HG03520 (cell line): ENCODE measurements around the gene CTCF.

Experiments used
- ATAC-seq: cut with Tn5 transposase; IDR thresholded peaks from one replicate; pipeline ENCODE4 v1.9.1; 2021; ENCODE audit warnings: mild to moderate bottlenecking, moderate library complexity; ENCODE audit not compliant: unreplicated experiment

Gene CTCF

DNA sequence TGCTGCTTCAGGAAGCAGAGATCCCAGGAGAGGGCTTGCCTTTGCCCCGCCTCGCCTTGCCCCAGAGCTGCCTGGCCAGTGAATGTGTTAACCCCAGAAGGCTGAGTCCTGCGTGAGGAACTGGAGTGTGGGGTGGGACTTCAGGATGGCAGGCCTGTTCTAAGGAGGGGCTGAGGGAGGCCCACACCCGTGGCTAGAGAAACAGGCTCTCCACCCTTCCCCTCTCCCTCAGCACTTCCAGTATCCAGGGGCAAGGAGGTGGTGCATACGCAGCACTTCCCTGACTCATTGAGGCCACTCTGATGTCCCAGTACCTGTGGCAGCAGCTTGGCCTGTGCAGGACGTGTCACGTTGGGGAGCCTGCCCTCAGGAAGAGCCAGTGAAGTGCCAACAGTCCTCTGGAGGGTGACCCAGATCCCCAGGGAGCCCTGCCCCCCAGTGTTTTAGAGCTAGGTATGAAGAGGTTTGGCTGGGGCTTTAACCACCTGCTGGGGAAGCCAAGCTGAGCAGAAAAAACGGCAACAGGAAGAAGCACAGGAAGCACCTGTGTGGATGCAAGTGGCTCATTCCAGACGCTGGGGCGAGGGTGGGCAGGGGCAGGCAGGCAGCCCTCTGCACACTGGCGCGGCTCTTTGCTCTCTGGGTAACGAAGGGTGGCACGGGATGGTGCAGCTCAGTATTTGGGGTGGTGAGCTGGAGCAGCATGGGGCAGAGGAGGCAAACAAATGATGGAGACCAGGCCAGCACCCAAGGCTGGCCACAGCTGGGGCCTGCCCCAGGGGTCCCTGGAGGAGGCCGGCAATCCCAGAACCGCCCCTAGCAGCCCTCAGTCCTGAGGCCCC, 14.7 kb upstream of the CTCF start:
- no peak for ATAC-seq

DNA sequence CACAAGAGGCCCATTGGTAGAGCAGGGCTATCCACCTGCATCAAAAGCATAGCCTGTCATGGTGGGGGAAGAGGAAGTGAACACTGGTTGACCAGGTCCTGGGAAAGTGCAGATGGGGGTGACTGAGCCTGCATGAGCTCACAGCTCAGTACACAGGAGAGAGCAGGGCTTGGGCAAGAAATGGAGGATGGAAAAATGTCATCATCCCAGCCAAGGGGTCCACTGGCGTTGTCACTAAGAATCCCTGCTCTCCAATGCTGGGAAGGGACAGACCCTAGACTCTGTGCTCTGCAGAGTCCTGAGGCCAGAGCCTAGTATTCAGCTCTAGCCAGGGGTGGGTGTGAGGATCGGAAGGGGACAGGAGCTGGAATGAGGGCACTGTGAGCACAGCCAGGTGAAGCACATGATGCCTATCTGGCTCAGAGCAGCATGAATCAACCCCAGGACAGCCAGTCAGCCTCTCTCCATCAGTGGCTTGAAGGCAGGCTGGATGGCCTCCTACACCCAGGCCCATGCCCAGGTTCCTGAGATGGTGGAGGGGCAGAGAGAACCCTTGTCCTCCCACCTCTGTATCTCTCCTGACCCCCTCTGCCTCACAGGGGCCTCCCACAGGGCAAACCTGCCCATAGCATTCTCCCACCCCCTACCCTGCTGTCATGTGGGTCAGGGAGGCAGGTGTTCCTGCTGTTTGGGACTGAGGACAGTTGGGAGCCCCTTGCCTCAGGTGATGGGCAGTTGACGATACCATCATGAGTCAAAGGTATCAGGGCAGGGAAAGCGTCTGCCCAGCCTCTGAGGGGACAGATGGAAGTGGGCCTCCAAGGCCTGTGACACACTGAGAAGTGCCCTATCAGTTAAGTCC, 13.8 kb upstream of the CTCF start:
- no peak for ATAC-seq

DNA sequence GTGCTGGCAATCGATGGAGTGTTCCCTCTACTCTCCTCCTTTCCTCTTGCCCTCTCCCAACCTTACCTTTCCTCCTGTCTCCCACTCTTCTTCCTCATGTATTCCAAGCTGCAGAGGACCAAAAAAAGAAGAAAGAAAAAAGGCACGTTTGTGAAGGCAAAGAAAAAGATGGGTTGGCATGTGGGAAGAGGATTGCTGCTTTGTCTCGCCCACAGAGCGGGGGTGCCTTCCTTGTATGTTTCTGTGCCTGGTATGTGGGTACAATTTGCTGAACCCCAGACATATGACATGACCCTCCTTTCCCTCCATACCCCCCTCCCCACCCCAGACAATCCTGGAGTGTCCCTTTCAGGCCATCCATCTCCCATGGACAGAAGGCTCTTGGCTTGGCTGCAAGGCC, 13.1 kb upstream of the CTCF start:
- ATAC-seq, result no peak

DNA sequence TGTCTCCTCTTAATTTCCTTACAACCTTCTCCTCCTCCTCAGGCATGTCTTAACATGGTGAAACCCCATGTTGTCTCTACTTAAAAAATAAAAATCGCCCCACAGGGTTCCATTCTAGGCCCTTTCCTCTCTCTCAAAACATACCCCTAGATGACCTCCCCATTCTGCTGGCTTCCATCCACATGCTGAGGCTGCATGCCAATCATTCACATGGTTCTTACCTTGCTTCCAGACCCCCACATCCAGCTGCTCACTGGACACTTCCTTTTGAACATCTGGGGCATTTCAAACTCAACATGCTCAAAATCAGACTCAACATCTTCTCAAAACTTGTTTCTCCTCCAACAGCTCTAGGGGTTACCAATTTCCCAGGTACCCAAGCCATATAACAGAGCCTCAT, 12.4 kb upstream of the CTCF start:
- ATAC-seq, result no peak

DNA sequence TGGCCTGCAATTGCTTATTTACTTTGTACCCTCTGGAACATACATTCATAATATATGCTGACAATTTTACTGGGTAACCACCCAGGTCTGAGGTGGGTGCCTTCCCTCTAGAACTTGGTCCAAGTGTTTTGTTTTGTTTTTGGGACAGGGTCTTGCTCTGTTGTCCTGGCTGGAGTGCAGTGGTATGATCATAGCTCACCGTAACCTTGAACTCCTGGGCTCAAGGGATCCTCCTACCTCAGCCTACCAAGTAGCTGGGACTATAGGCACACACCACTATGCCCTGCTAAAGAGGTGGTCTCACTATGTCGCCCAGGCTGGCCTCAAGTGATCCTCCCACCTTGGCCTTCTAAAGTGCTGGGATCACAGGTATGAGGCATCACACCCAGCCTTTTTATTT, 11.2 kb upstream of the CTCF start:
- no peak for ATAC-seq

DNA sequence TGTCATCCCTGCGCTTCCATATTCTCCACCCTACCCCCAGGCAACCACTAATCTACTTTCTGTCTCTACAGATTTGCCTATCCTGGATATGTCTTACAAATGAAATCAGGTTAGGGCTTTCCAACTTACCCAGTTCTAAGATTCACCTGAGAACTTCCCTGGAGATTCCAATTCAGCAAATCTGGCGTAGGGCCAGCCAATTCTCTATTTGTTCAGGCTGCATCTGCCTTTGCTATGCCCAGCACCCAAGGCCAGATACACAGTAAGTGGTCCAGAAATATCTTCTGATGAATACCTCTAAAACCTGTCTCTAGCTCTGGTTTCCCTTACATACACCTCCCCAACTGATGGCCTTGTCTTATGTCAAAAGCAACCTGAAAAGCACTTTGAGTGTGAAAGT, 10.4 kb upstream of the CTCF start:
- no peak for ATAC-seq

DNA sequence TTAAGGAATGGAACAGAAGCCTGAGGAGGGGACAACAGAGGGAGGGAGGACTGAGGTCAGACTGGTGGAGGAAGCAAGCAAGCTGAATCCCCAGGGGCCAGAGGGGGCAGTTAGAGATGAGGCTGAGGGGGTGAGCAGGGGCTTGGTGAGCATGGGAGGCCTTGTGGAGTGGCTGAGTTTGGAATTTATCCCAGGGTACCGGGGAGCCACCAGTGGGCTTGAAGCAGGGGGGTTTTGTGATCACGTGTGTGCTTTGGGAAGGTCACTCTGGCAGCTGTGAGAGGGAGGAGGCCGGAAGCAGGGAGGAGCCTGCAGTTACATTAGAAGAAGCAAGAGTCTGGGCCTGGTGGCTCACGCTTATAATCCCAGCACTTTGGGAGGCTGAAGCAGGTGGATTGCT, 9.8 kb upstream of the CTCF start:
- ATAC-seq, result no peak

DNA sequence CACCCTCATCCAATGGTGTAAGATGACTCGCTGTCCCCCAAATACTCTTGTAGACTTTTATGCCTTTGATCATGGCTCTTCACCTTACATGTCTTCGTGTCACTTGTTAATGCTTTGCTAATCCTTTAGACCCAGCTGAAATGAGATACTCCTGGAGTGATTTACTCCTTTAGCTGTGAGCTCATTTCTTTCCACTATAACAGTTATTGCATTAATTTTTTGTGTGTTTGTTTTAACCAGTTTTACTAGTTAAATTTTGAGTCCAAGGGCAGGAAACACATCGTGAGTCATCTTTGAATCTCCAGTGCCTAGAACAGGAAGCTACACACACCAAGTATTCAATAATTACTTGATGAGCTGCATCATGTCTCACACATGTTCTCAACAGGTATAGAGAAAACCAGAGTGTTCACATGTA, 6.5 kb upstream of the CTCF start:
- ATAC-seq, result no peak

DNA sequence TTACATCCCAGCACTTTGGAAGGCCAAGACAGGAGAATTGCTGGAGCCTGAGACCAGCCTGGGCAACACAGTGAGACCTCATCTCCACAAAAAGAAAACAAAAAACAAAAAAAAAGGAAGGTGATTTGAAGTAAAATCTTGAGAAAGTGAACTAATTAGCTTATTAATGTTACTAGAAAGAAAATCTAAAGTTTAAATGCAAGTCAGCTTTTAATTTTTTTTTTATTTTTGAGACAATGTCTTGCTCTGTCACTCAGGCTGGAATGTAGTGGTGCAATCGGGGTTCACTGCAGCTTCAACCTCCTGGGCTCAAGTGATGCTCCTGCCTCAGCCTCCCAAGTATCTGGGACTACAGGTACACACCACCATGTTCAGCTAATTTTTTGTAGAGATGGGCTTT, 3.5 kb upstream of the CTCF start:
- ATAC-seq, result no peak

DNA sequence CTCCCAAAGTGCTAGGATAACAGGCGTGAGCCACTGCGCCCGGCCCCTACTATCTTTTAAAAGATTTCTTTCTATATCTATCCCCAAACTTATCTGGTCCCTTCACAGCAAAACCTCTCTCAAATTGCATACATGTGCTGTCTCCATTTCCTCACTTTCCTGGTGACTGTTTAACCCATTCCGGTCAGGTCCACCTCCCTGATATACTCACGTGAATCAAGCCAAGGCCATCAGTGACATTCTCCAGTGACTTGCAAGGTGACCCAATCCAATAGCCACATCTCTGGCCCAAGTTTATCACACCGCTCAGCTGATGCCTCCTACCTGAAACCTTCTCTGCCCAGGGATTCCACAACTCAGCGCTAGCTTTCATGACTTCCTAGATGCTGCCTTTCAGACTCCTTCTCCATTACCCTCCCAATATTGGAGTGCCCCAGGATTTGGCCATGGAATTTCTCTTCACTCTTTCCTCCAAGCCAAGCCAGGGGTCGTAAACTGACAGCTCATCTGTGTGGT, 1.4 kb upstream of the CTCF start:
- ATAC-seq, result no peak

DNA sequence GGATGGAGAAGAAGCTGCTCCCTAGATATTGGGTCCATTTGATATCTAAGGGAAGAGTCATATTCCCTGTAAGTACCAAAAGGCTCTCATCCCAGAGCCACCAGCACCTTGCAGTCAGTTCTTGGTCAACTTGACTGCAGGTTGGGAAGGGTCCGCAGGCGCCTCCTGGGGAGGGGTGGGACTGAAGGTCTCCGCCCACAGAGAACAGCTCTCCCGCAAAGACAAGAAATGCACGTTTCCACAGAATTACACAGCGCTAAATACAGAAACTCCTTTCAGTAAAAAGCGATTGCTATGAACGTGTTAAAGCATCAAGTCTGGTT, 864 bp upstream of the CTCF start:
- no peak for ATAC-seq

DNA sequence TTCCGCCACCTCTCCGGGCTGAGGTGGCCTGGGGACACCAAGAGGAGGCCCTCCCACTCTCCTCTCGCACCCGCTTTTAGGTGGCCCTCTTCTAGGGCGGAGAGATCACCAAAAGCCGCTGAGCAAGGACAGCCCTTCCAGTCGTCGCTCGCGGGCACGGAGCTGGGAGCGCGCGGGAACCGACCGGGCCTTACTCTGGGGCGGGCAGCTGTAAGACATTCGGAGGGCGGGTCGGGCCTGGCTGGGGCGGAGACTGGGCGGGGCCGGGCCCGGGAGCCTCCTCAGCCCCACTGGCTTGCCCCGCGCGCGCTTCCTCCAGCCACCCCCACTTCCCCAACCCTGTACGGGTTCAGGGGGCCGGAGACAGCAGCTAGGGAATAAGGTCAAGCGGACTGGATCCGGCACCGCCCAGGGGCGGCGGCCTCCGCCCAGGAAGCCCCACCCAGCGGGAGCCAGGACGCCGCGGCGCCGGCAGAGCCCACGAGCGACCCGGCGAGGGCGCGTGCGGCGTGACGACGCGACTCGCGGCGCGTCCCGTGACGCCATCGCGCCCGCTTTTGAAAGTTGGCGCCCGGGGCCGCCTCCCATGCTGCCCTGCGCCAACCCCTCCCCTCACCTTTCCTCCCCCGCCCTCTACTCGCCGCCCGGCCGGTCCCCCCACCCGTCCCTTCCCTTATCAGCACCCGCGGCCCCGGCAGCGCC, 351 bp upstream of the CTCF start:
- ATAC-seq, result peak; percentile 74

DNA sequence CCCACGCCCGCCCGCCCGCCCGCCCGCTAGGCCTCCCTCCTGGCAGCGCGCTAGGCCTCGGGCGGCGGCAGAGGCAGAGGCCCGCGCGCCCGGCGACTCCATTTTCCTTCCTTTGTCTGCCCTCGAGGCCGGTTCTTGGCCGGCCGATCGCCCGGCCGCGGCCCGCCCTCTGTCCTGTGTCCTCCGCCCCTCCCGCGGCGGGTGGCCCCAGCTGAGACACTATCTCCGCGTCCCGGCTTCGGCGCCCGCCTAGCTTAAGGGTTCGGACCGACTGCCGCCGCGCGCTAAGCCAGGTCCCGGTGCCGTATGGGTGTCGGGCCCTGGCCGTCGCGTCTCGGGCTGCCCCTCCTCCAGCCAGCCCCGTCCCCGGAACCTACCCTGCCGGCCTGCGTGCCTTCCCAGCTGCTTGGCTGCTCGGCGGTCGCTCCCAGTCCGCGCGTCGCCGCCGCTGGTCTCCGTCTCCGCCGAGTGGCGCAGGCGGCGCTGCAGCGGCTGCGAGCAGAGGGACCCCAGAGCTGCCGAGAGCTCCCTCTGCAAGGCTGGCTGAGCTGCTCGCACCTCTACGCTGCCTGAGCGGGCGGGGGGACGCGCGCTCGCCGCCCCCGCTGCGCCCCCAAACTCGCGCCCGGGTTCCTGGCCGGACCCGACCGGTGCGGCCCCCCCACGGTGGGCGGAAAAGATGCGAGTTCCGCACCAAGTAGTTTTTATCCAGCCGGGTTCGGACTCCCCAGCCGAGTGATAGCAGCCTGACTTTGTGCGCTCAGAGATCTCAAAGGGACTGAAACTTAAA, 787 bp downstream of the CTCF start:
- ATAC-seq, result peak; percentile 9

DNA sequence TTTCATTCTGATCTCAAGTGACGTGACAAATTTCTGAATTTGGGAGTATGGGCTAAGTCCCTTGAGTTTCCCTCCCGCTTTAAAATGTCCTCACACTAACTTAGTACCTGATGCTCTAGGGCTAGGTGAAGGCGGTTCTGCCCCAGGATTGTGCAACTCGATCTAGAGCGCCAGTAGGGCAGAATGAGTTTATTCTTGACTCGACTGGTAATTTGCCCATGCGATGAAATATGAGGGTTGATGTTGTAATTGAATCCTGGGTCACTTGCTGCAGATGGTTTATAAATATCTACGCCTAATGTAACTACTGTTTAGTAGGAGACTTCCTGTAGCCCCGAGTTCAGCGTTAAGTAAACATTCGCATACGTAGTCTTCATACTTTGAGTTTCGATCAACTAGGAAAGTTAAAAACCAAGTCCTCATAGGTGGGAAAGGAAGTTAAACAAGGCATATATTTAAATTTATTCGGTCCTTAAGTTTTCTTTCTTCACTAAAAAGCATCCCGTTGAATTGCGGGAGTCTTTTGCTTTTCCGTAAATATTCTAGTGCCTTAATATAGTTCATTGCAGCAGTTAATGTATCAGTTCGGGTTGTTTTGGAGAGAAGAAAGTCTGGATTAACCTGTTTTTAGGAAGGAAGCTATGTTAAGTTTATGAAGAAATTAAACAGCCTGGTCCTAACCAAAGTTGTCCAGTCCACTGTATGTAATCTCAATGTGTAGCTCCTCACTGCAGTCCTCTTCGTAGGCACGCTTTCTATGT, 1.6 kb downstream of the CTCF start:
- no peak for ATAC-seq

DNA sequence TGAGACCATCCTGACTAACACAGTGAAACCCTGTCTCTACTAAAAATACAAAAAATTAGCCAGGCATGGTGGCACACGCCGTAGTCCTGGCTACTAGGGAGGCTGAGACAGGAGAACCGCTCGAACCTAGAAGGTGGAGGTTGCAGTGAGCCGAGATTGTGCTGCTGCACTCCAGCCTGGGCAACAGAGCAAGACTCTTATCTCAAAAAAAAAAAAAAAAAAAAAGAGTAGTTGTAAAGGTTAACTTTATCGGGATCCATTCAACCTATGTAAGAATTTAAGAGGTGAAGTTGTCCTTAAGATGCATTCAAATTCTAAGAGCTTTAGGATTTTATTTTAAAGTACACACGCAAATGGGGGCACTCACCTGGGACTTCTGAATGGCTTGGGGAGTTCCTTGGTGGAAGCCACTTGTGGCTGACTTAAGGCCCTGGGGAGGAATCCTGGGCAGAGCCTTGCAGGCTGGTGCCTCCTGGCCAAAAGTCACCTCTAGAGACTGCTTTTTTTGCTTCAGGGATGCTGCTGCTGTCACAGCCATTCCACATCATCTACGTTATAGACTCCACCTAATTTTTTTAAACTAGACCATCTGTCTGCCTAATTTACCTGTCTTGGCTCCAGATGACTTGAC, 3.3 kb downstream of the CTCF start:
- no peak for ATAC-seq

DNA sequence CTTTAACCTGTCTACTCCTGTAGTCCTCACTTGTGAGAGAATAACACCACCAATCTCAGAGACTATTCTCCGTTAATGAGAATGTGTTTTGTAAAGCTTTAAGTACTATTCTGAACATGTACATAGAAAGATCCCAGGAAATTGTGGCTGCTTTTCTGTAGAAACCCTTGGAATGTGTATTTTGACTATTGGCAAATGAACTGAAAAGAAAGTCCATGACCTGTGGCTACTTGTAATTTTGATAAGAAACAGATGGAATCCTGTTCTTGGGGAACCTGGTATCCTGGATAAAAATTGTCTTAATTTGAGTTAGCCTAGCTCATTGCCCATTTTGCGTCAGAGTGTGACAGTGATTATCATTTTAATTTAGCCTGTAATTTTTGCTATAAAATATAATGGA, 9.1 kb downstream of the CTCF start:
- no peak for ATAC-seq

DNA sequence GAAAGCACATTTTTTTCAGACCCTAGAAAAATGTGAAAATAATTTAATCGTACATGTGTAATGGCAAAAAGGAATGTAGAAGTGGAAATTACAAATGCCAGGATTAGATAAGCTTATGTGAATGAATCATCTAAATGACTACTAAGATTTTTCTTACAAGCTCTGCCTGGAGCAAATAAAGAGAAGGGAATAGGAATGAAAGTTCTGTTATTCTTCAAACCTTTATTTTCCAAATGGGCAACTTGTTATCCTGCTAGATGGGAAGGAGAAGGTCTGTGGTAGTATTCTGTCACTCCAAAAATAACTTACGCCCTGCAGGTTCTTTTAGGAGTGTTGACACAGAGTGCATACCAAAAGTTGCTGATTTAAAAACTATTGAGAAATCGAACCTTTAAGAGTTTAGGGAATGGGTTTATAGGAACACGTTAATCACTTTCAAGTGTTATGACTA, 9.7 kb downstream of the CTCF start:
- no peak for ATAC-seq

DNA sequence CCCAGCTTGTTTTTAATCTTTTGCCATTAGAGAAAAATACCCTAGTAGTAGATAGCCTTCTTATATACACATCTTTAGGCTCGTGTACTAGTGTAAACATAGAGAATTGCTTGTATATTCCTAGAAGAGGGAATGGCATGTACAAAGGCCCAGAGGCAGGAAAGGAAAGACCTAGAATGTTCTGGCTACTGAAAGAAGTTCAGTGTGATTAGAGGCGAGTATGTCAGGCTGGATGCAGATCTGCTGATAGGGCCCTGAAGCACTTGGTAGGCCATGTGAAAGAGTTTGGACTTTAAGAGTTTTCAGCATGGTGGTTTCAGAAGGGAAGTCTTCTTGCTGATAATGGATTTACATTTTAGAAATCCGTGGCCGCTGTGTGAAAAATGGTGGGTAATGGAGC, 17.4 kb downstream of the CTCF start:
- ATAC-seq, result no peak

DNA sequence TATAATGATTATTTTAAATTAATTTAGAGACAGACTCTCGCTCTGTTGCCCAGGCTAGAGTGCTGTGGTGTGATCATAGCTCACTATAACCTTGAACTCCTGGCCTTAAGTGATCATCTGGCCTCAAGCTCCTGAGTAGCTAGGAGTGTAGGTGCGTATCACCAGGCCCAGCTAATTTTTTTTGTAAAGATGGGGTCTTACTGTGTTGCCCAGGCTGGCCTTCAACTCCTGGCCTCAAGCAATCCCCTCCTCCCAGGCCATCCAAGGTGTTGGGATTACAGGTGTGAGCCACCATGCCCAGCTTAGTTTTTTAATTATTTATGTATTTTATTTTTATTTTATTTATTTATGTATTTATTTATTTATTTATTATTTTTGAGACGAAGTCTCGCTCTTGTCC, 17.9 kb downstream of the CTCF start:
- ATAC-seq, result no peak
